HG03060 (cell line): ENCODE data around the gene RAP1GAP.

Experiments used
- ATAC-seq: cut with Tn5 transposase; IDR thresholded peaks from one replicate; pipeline ENCODE4 v1.9.1; 2021; ENCODE audit warnings: low read depth, moderate number of reproducible peaks; ENCODE audit not compliant: unreplicated experiment

RAP1GAP gene

GRCh38 chr1:21669258-21670058 lies at the start of gene RAP1GAP:
RAP1GAP (minus strand) TSS chr1:21669357; CDS start chr1:21620032, 49,325 bp downstream.
- ATAC-seq = no peak

GRCh38 chr1:21716169-21716568 lies 47.0 kb upstream of the RAP1GAP start:
- no peak for ATAC-seq

DNA sequence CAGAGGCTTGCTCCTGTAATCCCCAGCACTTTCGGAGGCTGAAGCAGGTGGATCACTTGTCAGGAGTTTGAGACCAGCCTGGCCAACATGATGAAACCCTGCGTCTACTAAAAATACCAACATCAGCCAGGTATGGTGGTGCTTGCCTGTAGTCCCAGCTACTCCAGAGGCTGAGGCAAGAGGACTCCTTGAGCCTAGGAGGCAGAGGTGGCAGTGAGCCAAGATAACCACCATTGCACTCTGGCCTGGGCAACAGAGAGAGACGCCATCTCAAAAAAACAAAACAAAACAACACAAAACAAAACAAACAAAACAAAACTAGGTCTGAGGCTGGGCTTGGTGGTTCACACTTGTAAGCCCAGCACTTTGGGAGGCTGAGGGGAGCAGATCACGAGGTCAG lies 38.7 kb upstream of the RAP1GAP start:
- no peak for ATAC-seq

- ATAC-seq = no peak
Measured at GRCh38 chr1:21707086-21707840, 38.1 kb upstream of the RAP1GAP start.

- no peak for ATAC-seq
Measured at GRCh38 chr1:21706151-21706835, 37.1 kb upstream of the RAP1GAP start.

DNA sequence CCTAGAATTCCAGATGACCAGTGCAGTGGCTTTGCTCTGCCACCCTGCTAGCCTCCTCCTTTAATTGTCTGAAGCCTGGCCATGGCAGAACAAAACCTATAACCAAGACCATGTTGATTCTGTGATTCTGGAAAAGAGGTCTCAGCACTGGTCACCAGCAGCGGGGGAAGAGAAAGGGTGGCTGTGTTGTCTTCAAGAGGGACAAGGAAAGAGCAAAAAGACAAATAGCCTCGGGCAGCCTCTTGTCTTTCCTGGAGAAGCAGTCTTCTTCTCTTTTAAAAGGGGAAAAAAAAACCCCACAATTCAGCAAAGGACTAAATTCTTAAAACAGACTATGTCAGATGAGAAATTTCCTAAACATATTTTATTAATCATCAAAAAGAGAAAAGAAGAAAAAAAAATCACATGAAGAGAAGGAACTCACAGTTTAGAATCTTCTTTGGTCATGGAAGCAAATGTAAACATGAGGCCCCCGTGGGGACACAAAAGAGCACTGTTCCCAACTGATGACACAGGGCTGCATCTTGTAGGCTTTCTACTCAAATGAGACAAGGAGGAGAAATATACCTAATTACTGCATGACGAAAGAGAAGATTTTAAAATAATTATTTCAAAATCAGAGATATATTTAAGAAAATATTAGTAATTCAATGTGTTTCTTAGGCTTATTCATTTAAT lies 36.3 kb upstream of the RAP1GAP start:
- ATAC-seq = no peak

DNA sequence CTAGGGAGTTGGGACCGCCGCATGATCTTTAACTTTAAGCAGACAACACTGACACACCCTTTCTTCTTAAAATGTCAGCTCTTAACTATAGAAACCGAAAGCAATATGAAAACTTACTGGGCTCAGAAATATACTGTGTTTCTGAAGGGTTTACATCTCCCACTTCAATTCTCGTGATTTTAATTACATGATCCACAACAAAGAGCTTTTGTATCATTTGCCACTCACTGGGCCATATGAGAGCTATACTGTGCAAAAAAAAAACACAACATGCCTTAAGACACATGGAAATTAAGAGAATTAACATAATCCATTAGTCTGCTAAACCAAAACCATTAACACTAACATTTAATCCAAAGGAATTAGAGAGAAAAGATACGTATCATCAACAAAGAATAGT lies 35.0 kb upstream of the RAP1GAP start:
- ATAC-seq = no peak

DNA sequence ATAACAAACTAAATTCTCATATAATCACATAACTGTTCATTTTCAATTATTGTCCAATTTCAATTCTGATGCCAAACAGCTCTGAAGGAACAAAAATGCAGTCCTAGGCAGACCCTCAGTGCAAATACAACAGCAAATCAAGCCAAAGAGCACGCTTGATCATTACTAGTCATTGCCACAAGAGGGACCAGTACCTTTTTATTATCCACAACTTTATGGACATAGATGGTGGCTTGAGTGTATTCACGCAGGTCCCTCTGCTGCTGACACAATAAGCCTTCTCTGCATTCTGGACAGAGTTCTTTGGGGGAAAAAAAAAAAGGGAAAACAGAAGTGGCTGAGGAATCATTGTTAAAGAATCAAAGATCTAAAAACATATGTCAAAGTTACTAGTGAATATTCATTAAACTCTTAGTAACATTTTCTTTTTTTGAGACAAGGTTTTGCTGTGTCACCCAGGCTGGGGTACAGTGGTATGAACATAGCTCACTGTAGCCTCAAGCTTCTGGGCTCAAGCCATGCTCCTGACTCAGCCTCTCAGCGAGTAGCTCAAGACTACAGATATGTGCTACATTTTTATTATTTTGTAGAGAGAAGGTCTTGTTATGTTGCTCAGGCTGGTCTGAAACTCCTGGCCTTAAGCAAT lies 34.3 kb upstream of the RAP1GAP start:
- no peak for ATAC-seq

GRCh38 chr1:21702780-21703179 lies 33.6 kb upstream of the RAP1GAP start:
- no peak for ATAC-seq

DNA sequence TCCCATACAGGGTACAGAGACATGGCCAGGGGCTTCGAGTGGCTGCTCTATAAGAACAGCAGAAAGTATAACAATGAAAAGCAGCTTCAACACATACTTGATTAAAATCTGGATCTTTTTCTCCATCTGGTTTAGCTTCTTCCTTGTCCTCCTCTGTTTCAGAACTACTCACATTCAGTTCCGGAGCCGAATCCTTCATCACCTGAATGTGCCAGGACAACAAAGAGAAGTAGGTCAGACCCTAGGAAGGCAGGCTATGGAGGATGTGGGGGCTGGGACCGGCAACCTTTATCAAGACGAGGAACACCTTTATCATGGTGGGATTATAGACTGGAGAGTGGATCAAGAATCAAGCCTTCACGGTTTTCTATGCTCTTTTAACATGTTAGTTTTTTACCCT lies 32.2 kb upstream of the RAP1GAP start:
- ATAC-seq = no peak

DNA sequence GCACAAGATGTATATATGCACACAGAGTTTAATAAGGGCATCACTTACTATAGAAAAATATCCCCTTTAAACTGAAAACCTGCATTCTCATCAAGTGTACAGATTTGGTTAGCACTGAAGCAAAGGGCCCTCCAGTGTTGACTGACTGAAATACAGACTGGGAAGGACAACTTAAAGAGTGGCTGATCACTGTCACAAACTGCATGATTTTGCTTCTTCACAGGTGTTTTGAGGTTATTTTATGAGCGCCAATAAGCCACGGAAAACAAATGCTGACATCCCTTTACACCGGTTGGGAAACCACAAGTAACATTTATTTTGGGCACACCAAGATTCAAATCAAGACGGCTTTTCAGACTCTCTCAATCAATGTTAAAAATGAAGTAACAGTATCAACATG lies 30.9 kb upstream of the RAP1GAP start:
- no peak for ATAC-seq

DNA sequence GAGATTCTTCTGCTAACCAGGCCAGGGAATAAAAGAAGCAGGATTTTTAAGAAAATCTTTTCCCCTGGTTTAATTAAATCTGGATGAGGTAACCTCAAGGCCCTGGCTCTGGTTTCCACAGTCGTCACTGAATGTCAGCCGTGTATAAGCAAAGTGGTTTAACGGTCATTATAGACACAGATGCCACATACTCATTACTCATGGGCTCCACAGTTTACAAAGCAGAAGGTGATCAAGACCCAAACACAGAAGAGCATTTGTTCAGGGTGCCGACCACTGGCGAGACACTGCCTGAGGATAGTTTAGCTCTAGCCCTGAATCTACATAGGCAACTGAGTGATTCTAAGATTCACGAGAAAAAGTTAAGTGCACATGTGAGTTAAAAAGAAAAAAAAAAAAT lies 27.8 kb upstream of the RAP1GAP start:
- no peak for ATAC-seq

GRCh38 chr1:21693732-21694131 lies 24.6 kb upstream of the RAP1GAP start:
- no peak for ATAC-seq

GRCh38 chr1:21691739-21692138 lies 22.6 kb upstream of the RAP1GAP start:
- no peak for ATAC-seq

DNA sequence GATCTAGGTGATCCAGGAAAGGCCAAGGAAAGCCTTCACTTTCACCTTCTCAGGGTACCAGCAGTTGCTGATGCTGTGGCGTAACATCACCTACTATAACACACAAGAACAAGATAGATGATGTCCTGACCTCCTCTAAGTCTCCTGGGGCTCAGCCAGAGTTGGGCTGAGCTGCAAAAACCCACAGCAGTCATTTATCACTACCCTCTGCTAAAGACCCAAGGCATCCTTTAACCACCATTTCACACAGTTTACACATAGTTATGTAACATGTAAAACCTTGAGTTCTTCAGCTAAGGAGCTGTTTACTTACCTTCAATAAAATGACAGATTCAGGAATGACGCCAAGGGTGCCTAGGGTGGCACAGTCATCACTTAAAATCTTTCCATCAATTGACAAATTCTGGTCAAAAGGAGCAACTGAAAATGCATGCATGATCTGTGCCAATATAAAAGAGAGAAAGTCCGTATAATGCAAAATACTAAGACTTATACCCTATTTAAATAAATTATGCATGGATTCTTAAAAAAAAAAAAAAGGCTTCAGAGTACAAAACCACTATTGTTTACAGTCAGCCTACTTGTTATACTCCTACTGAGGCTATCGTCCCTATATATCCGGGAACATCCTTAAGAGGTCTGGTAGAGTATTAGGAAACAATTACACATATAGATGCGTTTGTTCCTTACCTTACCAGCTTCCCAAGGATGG lies 20.7 kb upstream of the RAP1GAP start:
- ATAC-seq = no peak

DNA sequence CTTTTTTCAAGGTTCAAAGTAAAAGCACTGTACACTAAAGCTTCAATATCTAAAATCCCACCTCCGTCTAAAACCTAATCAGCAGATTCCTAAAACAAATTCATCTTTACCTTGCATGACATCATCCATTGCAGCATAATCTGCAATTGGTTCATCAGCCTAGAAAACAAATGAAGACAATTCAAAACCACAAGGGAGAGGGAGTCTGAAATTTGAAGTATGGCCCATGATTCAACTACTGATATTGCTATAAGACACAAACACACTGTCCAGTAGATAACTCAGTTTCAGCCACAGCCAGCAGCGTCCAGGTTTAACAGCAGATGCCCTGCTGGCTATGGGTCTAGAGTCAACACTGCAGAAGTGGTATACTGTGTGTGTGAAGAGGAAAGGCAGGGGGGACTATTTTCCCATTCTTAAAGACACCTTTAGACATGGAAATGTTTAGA lies 17.9 kb upstream of the RAP1GAP start:
- no peak for ATAC-seq

DNA sequence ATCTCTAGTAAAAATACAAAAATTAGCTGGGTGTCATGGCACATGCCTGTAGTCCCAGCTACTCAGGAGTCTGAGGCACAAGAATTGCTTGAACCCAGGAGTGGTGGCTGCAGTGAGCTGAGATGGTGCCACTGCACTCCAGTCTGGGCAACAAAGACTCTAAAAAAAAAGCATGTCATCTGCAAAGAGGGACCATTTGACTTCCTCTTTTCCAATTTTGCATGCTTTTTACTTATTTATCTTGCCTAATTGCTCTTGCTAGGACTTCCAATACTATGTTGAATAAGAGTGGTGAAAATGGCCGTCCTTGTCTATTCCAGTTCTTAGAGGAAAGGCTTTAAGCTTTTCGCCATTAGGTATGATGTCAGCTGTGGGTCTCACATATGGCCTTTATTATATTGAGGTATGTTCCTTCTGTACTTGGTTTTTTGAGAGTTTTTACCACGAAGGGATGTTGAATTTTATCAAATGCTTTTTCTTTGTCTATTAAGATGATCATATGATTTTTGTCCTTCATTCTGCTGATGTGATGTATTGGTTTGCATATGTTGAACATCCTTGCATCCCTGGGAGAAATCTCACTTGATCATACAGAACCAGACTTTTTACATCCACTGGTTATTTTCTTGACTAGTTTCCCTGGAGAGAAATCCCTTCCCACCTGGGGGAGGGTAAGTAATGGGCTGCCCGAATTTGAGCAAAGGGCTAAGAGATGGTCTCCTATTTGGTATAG lies 17.0 kb upstream of the RAP1GAP start:
- ATAC-seq = no peak

DNA sequence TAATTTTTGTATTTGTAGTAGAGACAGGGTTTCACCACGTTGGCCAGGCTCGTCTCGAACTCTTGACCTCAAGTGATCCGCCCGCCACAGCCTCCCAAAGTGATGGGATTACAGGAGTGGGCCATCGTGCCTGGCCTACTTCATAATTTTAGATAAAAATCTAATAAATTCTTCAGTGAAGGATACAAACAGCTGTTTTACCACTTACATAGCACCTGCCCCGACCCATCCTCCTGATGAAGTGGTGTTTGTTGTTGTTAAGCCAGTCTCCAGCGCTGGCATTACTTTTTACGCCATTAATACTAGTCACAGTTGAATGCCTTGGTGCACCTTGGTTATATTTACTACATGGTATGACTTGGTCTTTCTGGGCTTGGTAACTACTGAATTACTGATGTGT lies 12.3 kb upstream of the RAP1GAP start:
- ATAC-seq = no peak

DNA sequence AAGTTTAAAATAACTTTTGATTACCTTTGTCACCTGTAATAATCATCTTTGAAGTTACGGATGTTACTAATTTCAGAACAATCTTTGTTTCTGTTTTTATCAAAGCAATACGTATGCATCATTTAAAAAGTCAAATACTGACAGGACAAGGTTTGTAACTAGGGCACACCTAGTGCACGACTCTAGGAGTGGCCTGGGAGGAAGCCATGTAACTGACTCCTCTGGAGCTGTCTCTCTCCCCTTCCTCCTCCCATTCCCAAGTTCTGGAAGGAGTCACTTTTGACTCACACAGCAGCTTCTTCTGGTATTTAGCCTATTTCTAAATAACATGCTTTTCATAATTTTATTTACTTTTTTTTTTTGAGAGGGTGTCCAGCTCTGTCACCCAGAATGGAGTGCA lies 11.8 kb upstream of the RAP1GAP start:
- ATAC-seq = no peak
